Measurements from ENCODE around the gene PPM1A.

DNA sequence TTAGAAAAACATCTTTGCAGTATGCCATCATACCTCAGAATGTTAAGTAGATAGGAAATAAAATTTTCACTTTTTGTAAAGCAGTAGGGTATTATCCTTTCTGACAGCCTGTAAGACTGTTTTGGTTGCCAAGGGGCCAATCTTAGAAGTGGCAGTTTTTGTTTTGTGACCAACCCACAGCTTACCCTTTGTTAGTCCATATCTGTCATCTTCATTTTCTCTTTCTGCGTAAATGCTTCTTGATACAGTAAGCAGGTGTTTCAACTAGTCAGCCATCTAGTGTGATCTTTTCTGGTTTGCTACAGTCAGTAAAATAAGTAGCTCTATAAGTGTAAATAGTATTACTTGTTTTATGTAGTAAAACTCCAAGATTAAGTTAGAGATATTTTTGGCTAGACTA, 8.8 kb downstream of the PPM1A start:
- TF ChIP-seq RBFOX2 (IDR thresholded peaks at IDR 0.05; ENCODE audit: low read depth, low read length) (no peak), POLR2AphosphoS5 (IDR thresholded peaks at IDR 0.05; ENCODE audit: low read depth, low read length) (no peak), HDAC6 (IDR thresholded peaks at IDR 0.05; ENCODE audit: low read depth, low read length) (no peak), ZC3H4 (CRISPR knock-in tag; IDR thresholded peaks at IDR 0.05; ENCODE audit: borderline replicate concordance) (no peak), ZFP62 (CRISPR knock-in tag; IDR thresholded peaks at IDR 0.05) (no peak), ZBTB7A (CRISPR knock-in tag; IDR thresholded peaks at IDR 0.05) (no peak), SALL1 (CRISPR knock-in tag; IDR thresholded peaks at IDR 0.05) (no peak), ZNF704 (CRISPR knock-in tag; IDR thresholded peaks at IDR 0.05; ENCODE audit: borderline replicate concordance) (no peak), RNF2 (conservative IDR thresholded peaks at IDR 0.05; ENCODE audit: low read depth) (no peak), EP300 (IDR thresholded peaks at IDR 0.05; ENCODE audit: low read depth in 2 of 2, low read length in 2 of 2) (no peak), EP300 (CRISPR knock-in tag; IDR thresholded peaks at IDR 0.05; ENCODE audit: borderline replicate concordance) (no peak)
- TF ChIP-seq, protein P1, sequence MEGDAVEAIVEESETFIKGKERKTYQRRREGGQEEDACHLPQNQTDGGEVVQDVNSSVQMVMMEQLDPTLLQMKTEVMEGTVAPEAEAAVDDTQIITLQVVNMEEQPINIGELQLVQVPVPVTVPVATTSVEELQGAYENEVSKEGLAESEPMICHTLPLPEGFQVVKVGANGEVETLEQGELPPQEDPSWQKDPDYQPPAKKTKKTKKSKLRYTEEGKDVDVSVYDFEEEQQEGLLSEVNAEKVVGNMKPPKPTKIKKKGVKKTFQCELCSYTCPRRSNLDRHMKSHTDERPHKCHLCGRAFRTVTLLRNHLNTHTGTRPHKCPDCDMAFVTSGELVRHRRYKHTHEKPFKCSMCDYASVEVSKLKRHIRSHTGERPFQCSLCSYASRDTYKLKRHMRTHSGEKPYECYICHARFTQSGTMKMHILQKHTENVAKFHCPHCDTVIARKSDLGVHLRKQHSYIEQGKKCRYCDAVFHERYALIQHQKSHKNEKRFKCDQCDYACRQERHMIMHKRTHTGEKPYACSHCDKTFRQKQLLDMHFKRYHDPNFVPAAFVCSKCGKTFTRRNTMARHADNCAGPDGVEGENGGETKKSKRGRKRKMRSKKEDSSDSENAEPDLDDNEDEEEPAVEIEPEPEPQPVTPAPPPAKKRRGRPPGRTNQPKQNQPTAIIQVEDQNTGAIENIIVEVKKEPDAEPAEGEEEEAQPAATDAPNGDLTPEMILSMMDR (CRISPR knock-in tag; IDR thresholded peaks at IDR 0.05), result no peak
- TF ChIP-seq, protein P2, sequence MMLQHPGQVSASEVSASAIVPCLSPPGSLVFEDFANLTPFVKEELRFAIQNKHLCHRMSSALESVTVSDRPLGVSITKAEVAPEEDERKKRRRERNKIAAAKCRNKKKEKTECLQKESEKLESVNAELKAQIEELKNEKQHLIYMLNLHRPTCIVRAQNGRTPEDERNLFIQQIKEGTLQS (CRISPR knock-in tag; IDR thresholded peaks at IDR 0.05), result no peak
